Activated B cell treated with CpG ODN at 0.5 μM for 24 hours (primary cell): Measurements from ENCODE around the gene RBAK. TPM values are rescaled to one million over a fixed set of nuclear protein-coding genes. Genes with fewer than 3 reads are reported as not detected.
"Not testable (repeated sequence)": the region's sequence is repeated elsewhere in the genome, so short reads cannot be mapped to it uniquely, and the experiment has no call there.

Experiments
- ATAC-seq: fragments of 200-7000 bp; cut with Tn5 transposase; one replicate; pipeline ENCODE4 v1.10.0; 2021; ENCODE audit warnings: low read depth, mild to moderate bottlenecking, moderate library complexity
- CTCF ChIA-PET: fragments of 350-600 bp; sonication (Branson Sonifier 250); formaldehyde crosslinking; loops from one replicate; lab custom pipeline; 2021; ENCODE audit warnings: antibody characterized with exemption; lab: Charles Lee
- POLR2A ChIA-PET: fragments of 350-600 bp; sonication (Branson Sonifier 250); formaldehyde crosslinking; loops from one replicate; lab custom pipeline; 2021; ENCODE audit warnings: antibody characterized with exemption; lab: Charles Lee
- DNase-seq: peaks from one replicate; pipeline ENCODE4 v3.0.0; 2022
- H3K27ac Mint-ChIP-seq: one replicate; pipeline ENCODE4 v1.8.0; 2020; ENCODE audit warnings: mixed read lengths
- H3K27me3 Mint-ChIP-seq: one replicate; pipeline ENCODE4 v1.8.0; 2021; ENCODE audit warnings: mixed read lengths
- H3K36me3 Mint-ChIP-seq: one replicate; pipeline ENCODE4 v1.8.0; 2021; ENCODE audit warnings: low read depth, mixed read lengths
- H3K4me1 Mint-ChIP-seq: one replicate; pipeline ENCODE4 v1.8.0; 2021; ENCODE audit warnings: mixed read lengths
- H3K4me3 Mint-ChIP-seq: one replicate; pipeline ENCODE4 v1.8.0; 2020; ENCODE audit warnings: mild to moderate bottlenecking, mixed read lengths
- H3K9me3 Mint-ChIP-seq: one replicate; pipeline ENCODE4 v1.8.0; 2020; ENCODE audit warnings: mixed read lengths
- CTCF ChIP-seq: fragments of 200-600 bp; IDR thresholded peaks from one replicate; pipeline ENCODE4 v1.8.0; 2022; ENCODE audit warnings: antibody characterized with exemption, mild to moderate bottlenecking
- intact Hi-C: fragments of 100-400 bp; cut with micrococcal nuclease; formaldehyde crosslinking; loops from one replicate; pipeline ENCODE4 v1.15.1; 2024
- total RNA-seq: library from RNA; stranded (reverse); gene quantifications from 2 replicates; pipeline ENCODE4 v1.2.3, GENCODE V29; 2022

RBAK gene
- total RNA-seq, 1 donor from 2014 or later: 20.2 TPM

GRCh38 chr7:5041047-5041446 is 4.6 kb upstream of the RBAK start:
- intact Hi-C loops: no loop called here
- H3K27ac Mint-ChIP-seq: no peak overlapping the region

GRCh38 chr7:5043661-5044060 is 2.0 kb upstream of the RBAK start:
- Mint-ChIP-seq H3K27ac (no peak overlapping the region), H3K4me3 (no peak overlapping the region), H3K36me3 (peaks cover 11% of the 10 kb centered on the region), H3K4me1 (peaks cover 18% of the 10 kb centered on the region), H3K9me3 (peaks cover 1% of the 10 kb centered on the region), H3K27me3 (no peaks in the 10 kb centered on the region)
- DNase-seq (no peak), ATAC-seq (no peak)
- intact Hi-C loops: loop anchor here (2.0 kb wide), 1 partner anchor 403 kb away; no protein-coding TSS in a partner anchor
- ChIA-PET POLR2A (interaction anchor here (0.6 kb wide), 1 partner anchor 645 kb away, joined by 3 read pairs; no protein-coding TSS in a partner anchor), CTCF (no interaction called here)
- no peak for TF ChIP-seq CTCF

More at GRCh38 chr7:5041047-5041446, 4.6 kb upstream of the RBAK start:
- DNase-seq: no peak
- H3K4me1 Mint-ChIP-seq: peaks cover 6% of the 10 kb centered on the region
- TF ChIP-seq CTCF: no peak
- ChIA-PET POLR2A (interaction anchor here (0.6 kb wide), 1 partner anchor 207 kb away, joined by 4 read pairs; no protein-coding TSS in a partner anchor), CTCF (no interaction called here)
- H3K9me3 Mint-ChIP-seq: peaks cover 1% of the 10 kb centered on the region
- ATAC-seq: no peak
- H3K36me3 Mint-ChIP-seq: peaks cover 4% of the 10 kb centered on the region
- H3K27me3 Mint-ChIP-seq: no peaks in the 10 kb centered on the region
- no peak overlapping the region for H3K4me3 Mint-ChIP-seq

- H3K4me1 Mint-ChIP-seq: peaks cover 21% of the 10 kb centered on the region
- DNase-seq, CTCF ChIA-PET, ATAC-seq, POLR2A ChIA-PET, H3K27me3 Mint-ChIP-seq, H3K9me3 Mint-ChIP-seq, intact Hi-C loops: not testable (repeated sequence)
- peak overlapping the region; percentile 35 for H3K27ac Mint-ChIP-seq
- peak overlapping the region; percentile 92 for H3K4me3 Mint-ChIP-seq
- peaks cover 34% of the 10 kb centered on the region for H3K36me3 Mint-ChIP-seq
These were observed 705 bp downstream of the RBAK start for GRCh38 chr7:5046397-5046732.

- H3K9me3 Mint-ChIP-seq, intact Hi-C loops, H3K27me3 Mint-ChIP-seq, ATAC-seq, DNase-seq, CTCF ChIA-PET, H3K27ac Mint-ChIP-seq: not testable (repeated sequence)
- POLR2A ChIA-PET: interaction anchor here (0.6 kb wide), 1 partner anchor 1922 kb away, joined by 3 read pairs; no protein-coding TSS in a partner anchor
- peak overlapping the region; percentile 92 for H3K4me3 Mint-ChIP-seq
- peaks cover 42% of the 10 kb centered on the region for H3K36me3 Mint-ChIP-seq
- peaks cover 21% of the 10 kb centered on the region for H3K4me1 Mint-ChIP-seq
These were observed 1.5 kb downstream of the RBAK start for GRCh38 chr7:5047127-5047526.

- Mint-ChIP-seq H3K36me3 (peaks cover 73% of the 10 kb centered on the region), H3K27ac (no peak overlapping the region), H3K27me3 (no peaks in the 10 kb centered on the region), H3K4me3 (no peak overlapping the region), H3K9me3 (peaks cover 18% of the 10 kb centered on the region), H3K4me1 (peaks cover 16% of the 10 kb centered on the region)
- intact Hi-C loops: no loop called here
- TF ChIP-seq CTCF: no peak
- CTCF ChIA-PET: no interaction called here
- no peak for ATAC-seq
- POLR2A ChIA-PET: no interaction called here
- no peak for DNase-seq
These were observed 5.0 kb downstream of the RBAK start for GRCh38 chr7:5050676-5051075.

- DNase-seq, H3K27me3 Mint-ChIP-seq, intact Hi-C loops, H3K4me3 Mint-ChIP-seq, ATAC-seq, CTCF ChIA-PET, H3K27ac Mint-ChIP-seq, POLR2A ChIA-PET: not testable (repeated sequence)
- peaks cover 10% of the 10 kb centered on the region for H3K4me1 Mint-ChIP-seq
- peaks cover 78% of the 10 kb centered on the region for H3K36me3 Mint-ChIP-seq
- peaks cover 22% of the 10 kb centered on the region for H3K9me3 Mint-ChIP-seq
These were observed 6.1 kb downstream of the RBAK start for GRCh38 chr7:5051731-5052130.

GRCh38 chr7:5053175-5053574 is 7.5 kb downstream of the RBAK start:
- ChIA-PET POLR2A (no interaction called here), CTCF (no interaction called here)
- DNase-seq: no peak
- no peak for ATAC-seq
- Mint-ChIP-seq H3K27ac (no peak overlapping the region), H3K9me3 (peaks cover 23% of the 10 kb centered on the region), H3K4me1 (peaks cover 5% of the 10 kb centered on the region), H3K36me3 (peaks cover 90% of the 10 kb centered on the region), H3K4me3 (no peak overlapping the region), H3K27me3 (no peaks in the 10 kb centered on the region)
- no peak for TF ChIP-seq CTCF
- intact Hi-C loops: no loop called here
